H9 (cell line): ENCODE results near the gene HSPBP1. TPM values are rescaled to one million over a fixed set of nuclear protein-coding genes. Genes with fewer than 3 reads are reported as not detected.

Experiments used
- DNase-seq: peaks from one replicate; pipeline ENCODE4 v3.0.0-alpha.2; 2017
- H2AFZ ChIP-seq: one replicate; pipeline ENCODE4 v1.6.1; 2013; ENCODE audit warnings: mild to moderate bottlenecking, low read length, control low read depth, moderate library complexity
- H2AK5ac ChIP-seq: 2 replicates; pipeline ENCODE4 v1.6.1; 2013; ENCODE audit warnings: low read length, control low read depth, mixed read lengths; ENCODE audit not compliant: insufficient read length
- H2BK120ac ChIP-seq: one replicate; pipeline ENCODE4 v1.6.1; 2013; ENCODE audit warnings: low read depth, mild to moderate bottlenecking, low read length, control low read depth, inconsistent platforms; ENCODE audit not compliant: poor library complexity, severe bottlenecking
- H2BK12ac ChIP-seq: 2 replicates; pipeline ENCODE4 v1.6.1; 2013; ENCODE audit warnings: low read length, control low read depth, mixed read lengths, low read depth; ENCODE audit not compliant: insufficient read length
- H2BK15ac ChIP-seq: 2 replicates; pipeline ENCODE4 v1.6.1; 2013; ENCODE audit warnings: low read depth, low read length, control low read depth
- H2BK20ac ChIP-seq: one replicate; pipeline ENCODE4 v1.6.1; 2013; ENCODE audit warnings: low read depth, mild to moderate bottlenecking, low read length, control low read depth, inconsistent platforms; ENCODE audit not compliant: poor library complexity, severe bottlenecking
- H2BK5ac ChIP-seq: 2 replicates; pipeline ENCODE4 v1.6.1; 2013; ENCODE audit warnings: low read length, control low read depth, mixed read lengths; ENCODE audit not compliant: insufficient read length
- H3K14ac ChIP-seq: 2 replicates; pipeline ENCODE4 v1.6.1; 2013; ENCODE audit warnings: low read length, control low read depth; ENCODE audit not compliant: insufficient read depth
- H3K18ac ChIP-seq: 2 replicates; pipeline ENCODE4 v1.6.1; 2013; ENCODE audit warnings: low read depth, mild to moderate bottlenecking, mixed read lengths, low read length, control low read depth; ENCODE audit not compliant: insufficient read length
- H3K23ac ChIP-seq: 2 replicates; pipeline ENCODE4 v1.6.1; 2013; ENCODE audit warnings: low read length, control low read depth, mixed read lengths, low read depth; ENCODE audit not compliant: insufficient read length
- H3K23me2 ChIP-seq: 2 replicates; pipeline ENCODE4 v1.6.1; 2013; ENCODE audit warnings: low read depth, mild to moderate bottlenecking, mixed read lengths, low read length, control low read depth; ENCODE audit not compliant: insufficient read length, poor library complexity, severe bottlenecking
- H3K27ac ChIP-seq: 2 replicates; pipeline ENCODE4 v1.5.1; 2013; ENCODE audit warnings: low read length, control low read depth, mixed read lengths, low read depth; ENCODE audit not compliant: insufficient read length
- H3K27me3 ChIP-seq: 2 replicates; pipeline ENCODE4 v1.6.1; 2013; ENCODE audit warnings: low read length, control low read depth, inconsistent platforms; ENCODE audit not compliant: insufficient read depth
- H3K4ac ChIP-seq: 2 replicates; pipeline ENCODE4 v1.6.1; 2013; ENCODE audit warnings: low read depth, mild to moderate bottlenecking, control low read depth, inconsistent platforms, low read length, moderate library complexity
- H3K4me1 ChIP-seq: 2 replicates; pipeline ENCODE4 v1.6.1; 2013; ENCODE audit warnings: low read length, control low read depth, inconsistent platforms; ENCODE audit not compliant: insufficient read depth
- H3K4me2 ChIP-seq: 2 replicates; pipeline ENCODE4 v1.6.1; 2013; ENCODE audit warnings: low read length, control low read depth, mixed read lengths; ENCODE audit not compliant: insufficient read length, insufficient read depth
- H3K56ac ChIP-seq: 2 replicates; pipeline ENCODE4 v1.6.1; 2013; ENCODE audit warnings: low read depth, mild to moderate bottlenecking, mixed read lengths, low read length, control low read depth; ENCODE audit not compliant: insufficient read length
- H3K79me1 ChIP-seq: 2 replicates; pipeline ENCODE4 v1.6.1; 2013; ENCODE audit warnings: low read depth, mild to moderate bottlenecking, moderate library complexity, low read length, control low read depth, inconsistent platforms; ENCODE audit not compliant: insufficient read depth, poor library complexity, severe bottlenecking
- H3K79me2 ChIP-seq: 2 replicates; pipeline ENCODE4 v1.6.1; 2013; ENCODE audit warnings: low read length, control low read depth, inconsistent platforms; ENCODE audit not compliant: insufficient read depth
- H3K9ac ChIP-seq: 2 replicates; pipeline ENCODE4 v1.6.1; 2013; ENCODE audit warnings: low read length, control low read depth, mixed read lengths; ENCODE audit not compliant: insufficient read length; ENCODE audit errors: extremely low read depth
- H3K9me3 ChIP-seq: one replicate; pipeline ENCODE4 v1.6.1; 2013; ENCODE audit warnings: low read depth, low read length, inconsistent platforms; ENCODE audit not compliant: control insufficient read depth
- H3T11ph ChIP-seq: one replicate; pipeline ENCODE4 v1.6.1; 2013; ENCODE audit warnings: mild to moderate bottlenecking, low read length, control low read depth, inconsistent platforms
- H4K20me1 ChIP-seq: one replicate; pipeline ENCODE4 v1.6.1; 2013; ENCODE audit not compliant: control insufficient read depth, insufficient read length, insufficient read depth
- H4K5ac ChIP-seq: 2 replicates; pipeline ENCODE4 v1.6.1; 2013; ENCODE audit warnings: low read depth, mild to moderate bottlenecking, mixed read lengths, low read length, control low read depth; ENCODE audit not compliant: insufficient read length
- H4K8ac ChIP-seq: replicated peaks from 2 replicates; pipeline ENCODE4 v1.6.1; 2013; ENCODE audit warnings: low read length, control low read depth, mixed read lengths, low read depth; ENCODE audit not compliant: insufficient read length
- H4K91ac ChIP-seq: 2 replicates; pipeline ENCODE4 v1.6.1; 2013; ENCODE audit warnings: low read depth, mild to moderate bottlenecking, moderate library complexity, mixed read lengths, low read length, control low read depth; ENCODE audit not compliant: insufficient read length
- H3K27ac Mint-ChIP-seq, 3 experiments: 2 replicates in 2 of 3; 3 replicates in 1 of 3; pipeline ENCODE4 v1.8.0; 2020 to 2021; ENCODE audit warnings: mixed read lengths in 3 of 3, mild to moderate bottlenecking in 1 of 3, moderate library complexity in 1 of 3
- H3K27me3 Mint-ChIP-seq: 2 replicates; pipeline ENCODE4 v1.8.0; 2021; ENCODE audit warnings: low read depth, mild to moderate bottlenecking, moderate library complexity, mixed read lengths
- H3K36me3 Mint-ChIP-seq, 3 experiments: 2 replicates in 2 of 3; 3 replicates in 1 of 3; pipeline ENCODE4 v1.8.0; 2020 to 2021; ENCODE audit warnings: low read depth in 3 of 3, mixed read lengths in 3 of 3; ENCODE audit not compliant: insufficient read depth in 1 of 3
- H3K4me1 Mint-ChIP-seq, 2 experiments: 2 replicates each; pipeline ENCODE4 v1.8.0; 2020; ENCODE audit warnings: mixed read lengths in 2 of 2
- H3K4me3 Mint-ChIP-seq, 2 experiments: 2 replicates in 1 of 2; 3 replicates in 1 of 2; pipeline ENCODE4 v1.8.0; 2020 to 2021; ENCODE audit warnings: mild to moderate bottlenecking in 2 of 2, mixed read lengths in 2 of 2, moderate library complexity in 1 of 2
- H3K9me3 Mint-ChIP-seq, 2 experiments: 2 replicates in 1 of 2; 3 replicates in 1 of 2; pipeline ENCODE4 v1.8.0; 2020; ENCODE audit warnings: mild to moderate bottlenecking in 2 of 2, mixed read lengths in 2 of 2, moderate library complexity in 1 of 2
- WGBS: extraction: QIAGEN DNeasy Blood & Tissue Kit; methylation state at CpG from one replicate; pipeline ENCODE4 v1.1.7; 2013; ENCODE audit warnings: missing lambda C conversion rate, low lambda C conversion rate, mixed read lengths; ENCODE audit not compliant: insufficient read length; ENCODE audit errors: extremely low coverage; 5-methylcytosine and 5-hydroxymethylcytosine counted together
- total RNA-seq: library from RNA; stranded (reverse); gene quantifications from 2 replicates; pipeline ENCODE4 v1.2.1, GENCODE V29; 2021
- TF ChIP-seq, protein P1 (sequence below): fragments of 200-600 bp; sonication (generic); conservative IDR thresholded peaks from 3 replicates; pipeline ENCODE4 v1.8.0; 2021; ENCODE audit warnings: antibody characterized with exemption, mild to moderate bottlenecking

HSPBP1 gene
- total RNA-seq, 1 experiment from 2014 or later = 47.4 TPM

GRCh38 chr19:55239004-55239403, 40.9 kb downstream of the HSPBP1 start:
- H2BK15ac ChIP-seq = no peak overlapping the region
- H3K79me1 ChIP-seq = no peaks in the 10 kb centered on the region
- TF ChIP-seq, protein P1, sequence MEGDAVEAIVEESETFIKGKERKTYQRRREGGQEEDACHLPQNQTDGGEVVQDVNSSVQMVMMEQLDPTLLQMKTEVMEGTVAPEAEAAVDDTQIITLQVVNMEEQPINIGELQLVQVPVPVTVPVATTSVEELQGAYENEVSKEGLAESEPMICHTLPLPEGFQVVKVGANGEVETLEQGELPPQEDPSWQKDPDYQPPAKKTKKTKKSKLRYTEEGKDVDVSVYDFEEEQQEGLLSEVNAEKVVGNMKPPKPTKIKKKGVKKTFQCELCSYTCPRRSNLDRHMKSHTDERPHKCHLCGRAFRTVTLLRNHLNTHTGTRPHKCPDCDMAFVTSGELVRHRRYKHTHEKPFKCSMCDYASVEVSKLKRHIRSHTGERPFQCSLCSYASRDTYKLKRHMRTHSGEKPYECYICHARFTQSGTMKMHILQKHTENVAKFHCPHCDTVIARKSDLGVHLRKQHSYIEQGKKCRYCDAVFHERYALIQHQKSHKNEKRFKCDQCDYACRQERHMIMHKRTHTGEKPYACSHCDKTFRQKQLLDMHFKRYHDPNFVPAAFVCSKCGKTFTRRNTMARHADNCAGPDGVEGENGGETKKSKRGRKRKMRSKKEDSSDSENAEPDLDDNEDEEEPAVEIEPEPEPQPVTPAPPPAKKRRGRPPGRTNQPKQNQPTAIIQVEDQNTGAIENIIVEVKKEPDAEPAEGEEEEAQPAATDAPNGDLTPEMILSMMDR = no peak
- H3K27me3 ChIP-seq = no peaks in the 10 kb centered on the region
- H4K91ac ChIP-seq = no peak overlapping the region
- no peak overlapping the region for H3K27ac ChIP-seq
- no peak overlapping the region for H3K4me2 ChIP-seq
- Mint-ChIP-seq H3K27me3 (no peaks in the 10 kb centered on the region), H3K27ac (no peak overlapping the region), H3K4me3 (no peak overlapping the region), H3K4me1 (no peaks in the 10 kb centered on the region), H3K36me3 (peaks cover 33 to 80% (median 76%) of the 10 kb centered on the region in 3 experiments; a peak in 6 of 7 replicates), H3K9me3 (no peaks in the 10 kb centered on the region)
- H3K4me1 ChIP-seq = no peaks in the 10 kb centered on the region
- no peak overlapping the region for H3K18ac ChIP-seq
- H2BK20ac ChIP-seq = no peak overlapping the region
- no peak overlapping the region for H3K4ac ChIP-seq
- no peak overlapping the region for H3K23ac ChIP-seq
- H2BK12ac ChIP-seq = no peak overlapping the region
- H3K9me3 ChIP-seq = no peaks in the 10 kb centered on the region
- no peak for DNase-seq
- H2AFZ ChIP-seq = no peak overlapping the region
- H4K5ac ChIP-seq = no peak overlapping the region
- H2BK5ac ChIP-seq = no peak overlapping the region
- H2BK120ac ChIP-seq = no peak overlapping the region
- H4K20me1 ChIP-seq = no peaks in the 10 kb centered on the region
- WGBS = no CpG with 5 or more reads among the region's 12 CpGs
- no peak overlapping the region for H3K56ac ChIP-seq
- H3K79me2 ChIP-seq = no peaks in the 10 kb centered on the region
- H3K23me2 ChIP-seq = no peaks in the 10 kb centered on the region
- H3T11ph ChIP-seq = no peak overlapping the region
- no peak overlapping the region for H2AK5ac ChIP-seq
- H4K8ac ChIP-seq = no peak overlapping the region
- H3K14ac ChIP-seq = no peak overlapping the region
- H3K9ac ChIP-seq = no peak overlapping the region
